ENCODE data around the gene SMIM32. TPM values are rescaled to one million over a fixed set of nuclear protein-coding genes. Genes with fewer than 3 reads are reported as not detected.

The SMIM32 gene
- total RNA-seq, 2 donors from 2014 or later = 0.15 to 0.20 TPM

DNA sequence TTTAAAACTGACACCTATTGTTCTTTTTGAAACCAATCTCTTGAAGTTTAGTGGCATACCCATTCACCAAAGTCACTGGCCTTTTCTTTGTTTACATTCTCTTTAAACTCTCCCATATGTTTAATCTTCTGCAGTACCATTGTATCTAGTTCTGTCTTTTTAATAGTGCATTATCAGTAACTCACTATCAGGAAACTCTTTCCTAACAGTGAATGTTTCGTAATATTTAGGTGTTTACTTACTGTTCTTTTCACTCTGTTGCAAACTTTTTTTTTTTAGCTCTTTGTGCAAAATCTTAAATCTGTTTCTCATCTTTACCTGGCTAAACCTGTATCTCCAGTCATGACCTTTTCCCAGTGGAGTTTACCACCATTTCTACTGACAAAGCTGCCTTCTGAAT lies 43.1 kb downstream of the SMIM32 start:
- Histone ChIP-seq H3K27ac (ENCODE audit: low read depth, low read length) (no peak overlapping the region), H3K9ac (ENCODE audit: extremely low read depth, low read length, poor library complexity, severe bottlenecking) (no peak overlapping the region), H3K4me1 (ENCODE audit: control insufficient read depth, insufficient read depth, low read length) (no peaks in the 10 kb centered on the region), H3K36me3 (ENCODE audit: control insufficient read depth, insufficient read depth, low read length) (peaks cover 46% of the 10 kb centered on the region), H3K27me3 (ENCODE audit: control insufficient read depth, insufficient read depth, low read length, poor library complexity, severe bottlenecking) (no peaks in the 10 kb centered on the region), H3K4me3 (ENCODE audit: low read length) (no peak overlapping the region), H3K9me3 (ENCODE audit: control insufficient read depth, low read length) (no peaks in the 10 kb centered on the region)
- 90 to 100% methylated on average over 1 of the region's 1 CpG for WGBS, 2 experiments (ENCODE audit: insufficient coverage in 1 of 2, insufficient read length in 1 of 2)
- TF ChIP-seq, protein P1, sequence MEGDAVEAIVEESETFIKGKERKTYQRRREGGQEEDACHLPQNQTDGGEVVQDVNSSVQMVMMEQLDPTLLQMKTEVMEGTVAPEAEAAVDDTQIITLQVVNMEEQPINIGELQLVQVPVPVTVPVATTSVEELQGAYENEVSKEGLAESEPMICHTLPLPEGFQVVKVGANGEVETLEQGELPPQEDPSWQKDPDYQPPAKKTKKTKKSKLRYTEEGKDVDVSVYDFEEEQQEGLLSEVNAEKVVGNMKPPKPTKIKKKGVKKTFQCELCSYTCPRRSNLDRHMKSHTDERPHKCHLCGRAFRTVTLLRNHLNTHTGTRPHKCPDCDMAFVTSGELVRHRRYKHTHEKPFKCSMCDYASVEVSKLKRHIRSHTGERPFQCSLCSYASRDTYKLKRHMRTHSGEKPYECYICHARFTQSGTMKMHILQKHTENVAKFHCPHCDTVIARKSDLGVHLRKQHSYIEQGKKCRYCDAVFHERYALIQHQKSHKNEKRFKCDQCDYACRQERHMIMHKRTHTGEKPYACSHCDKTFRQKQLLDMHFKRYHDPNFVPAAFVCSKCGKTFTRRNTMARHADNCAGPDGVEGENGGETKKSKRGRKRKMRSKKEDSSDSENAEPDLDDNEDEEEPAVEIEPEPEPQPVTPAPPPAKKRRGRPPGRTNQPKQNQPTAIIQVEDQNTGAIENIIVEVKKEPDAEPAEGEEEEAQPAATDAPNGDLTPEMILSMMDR (conservative IDR thresholded peaks at IDR 0.05) = no peak
- Mint-ChIP-seq H3K27ac (no peak overlapping the region), H3K4me1 (peaks cover 23% of the 10 kb centered on the region), H3K27me3 (ENCODE audit: insufficient read depth) (no peaks in the 10 kb centered on the region), H3K9me3 (no peaks in the 10 kb centered on the region), H3K4me3 (no peak overlapping the region), H3K36me3 (ENCODE audit: low read depth) (peaks cover 19% of the 10 kb centered on the region)
- DNase-seq = no peak

DNA sequence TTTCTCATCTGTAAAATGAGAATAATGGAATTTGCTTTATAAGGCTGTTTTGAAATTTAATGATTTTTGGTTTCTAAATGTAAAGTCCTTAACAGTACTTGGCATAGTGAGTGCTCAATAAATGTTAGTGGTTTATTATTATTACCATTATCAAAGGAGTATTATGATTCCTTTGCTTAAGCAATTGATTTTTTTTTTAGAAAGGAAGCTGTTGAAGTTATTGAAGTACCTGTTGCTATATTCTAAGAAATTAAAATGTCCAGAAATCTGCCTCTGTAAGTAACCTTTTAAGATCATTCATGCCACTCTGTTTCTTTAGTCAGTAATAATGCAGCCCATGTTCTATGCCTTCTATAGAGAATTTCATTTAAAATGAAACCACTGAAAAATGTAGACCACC lies 45.3 kb downstream of the SMIM32 start:
- TF ChIP-seq, protein P1 (conservative IDR thresholded peaks at IDR 0.05) = no peak
- no peak for DNase-seq
- Histone ChIP-seq H3K4me3 (ENCODE audit: low read length) (no peak overlapping the region), H3K9ac (ENCODE audit: extremely low read depth, low read length, poor library complexity, severe bottlenecking) (no peak overlapping the region), H3K27ac (ENCODE audit: low read depth, low read length) (no peak overlapping the region), H3K27me3 (ENCODE audit: control insufficient read depth, insufficient read depth, low read length, poor library complexity, severe bottlenecking) (no peaks in the 10 kb centered on the region), H3K4me1 (ENCODE audit: control insufficient read depth, insufficient read depth, low read length) (no peaks in the 10 kb centered on the region), H3K9me3 (ENCODE audit: control insufficient read depth, low read length) (no peaks in the 10 kb centered on the region), H3K36me3 (ENCODE audit: control insufficient read depth, insufficient read depth, low read length) (peaks cover 25% of the 10 kb centered on the region)
- H3K4me1 Mint-ChIP-seq = peaks cover 23% of the 10 kb centered on the region
- no peaks in the 10 kb centered on the region for H3K36me3 Mint-ChIP-seq (ENCODE audit: low read depth)
- H3K27ac Mint-ChIP-seq = no peak overlapping the region
- no peak overlapping the region for H3K4me3 Mint-ChIP-seq
- no peaks in the 10 kb centered on the region for H3K27me3 Mint-ChIP-seq (ENCODE audit: insufficient read depth)
- H3K9me3 Mint-ChIP-seq = no peaks in the 10 kb centered on the region

DNA sequence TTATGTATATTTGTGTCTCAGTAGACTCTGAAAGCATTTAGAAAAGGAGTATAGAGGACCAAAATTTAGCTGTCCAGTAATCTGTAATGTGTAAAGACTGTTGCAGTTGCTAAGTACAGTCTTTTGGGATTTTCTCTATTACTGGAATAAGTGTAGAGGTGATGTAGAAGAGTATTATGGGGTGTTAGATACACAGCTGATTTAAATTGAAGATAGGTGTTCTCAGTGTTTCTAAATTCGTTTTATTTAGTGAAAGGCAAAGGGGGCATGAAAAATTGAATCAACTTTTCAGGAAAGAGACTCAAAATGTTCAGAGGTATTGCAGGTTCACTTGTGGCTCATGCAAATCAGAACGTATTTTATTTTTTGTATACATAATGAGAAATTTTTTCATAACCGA lies 46.8 kb downstream of the SMIM32 start:
- no peak overlapping the region for H3K4me3 ChIP-seq (ENCODE audit: low read length)
- no peaks in the 10 kb centered on the region for H3K9me3 Mint-ChIP-seq
- no peak for DNase-seq
- H3K27me3 Mint-ChIP-seq (ENCODE audit: insufficient read depth) = no peaks in the 10 kb centered on the region
- H3K27ac Mint-ChIP-seq = no peak overlapping the region
- H3K4me1 Mint-ChIP-seq = peaks cover 22% of the 10 kb centered on the region
- no peak overlapping the region for H3K9ac ChIP-seq (ENCODE audit: extremely low read depth, low read length, poor library complexity, severe bottlenecking)
- no peaks in the 10 kb centered on the region for H3K36me3 Mint-ChIP-seq (ENCODE audit: low read depth)
- H3K9me3 ChIP-seq (ENCODE audit: control insufficient read depth, low read length) = no peaks in the 10 kb centered on the region
- H3K36me3 ChIP-seq (ENCODE audit: control insufficient read depth, insufficient read depth, low read length) = peaks cover 13% of the 10 kb centered on the region
- TF ChIP-seq, protein P1 (conservative IDR thresholded peaks at IDR 0.05) = no peak
- no peaks in the 10 kb centered on the region for H3K4me1 ChIP-seq (ENCODE audit: control insufficient read depth, insufficient read depth, low read length)
- H3K27me3 ChIP-seq (ENCODE audit: control insufficient read depth, insufficient read depth, low read length, poor library complexity, severe bottlenecking) = no peaks in the 10 kb centered on the region
- no peak overlapping the region for H3K4me3 Mint-ChIP-seq
- H3K27ac ChIP-seq (ENCODE audit: low read depth, low read length) = no peak overlapping the region
- 93 to 100% methylated on average over 1 to 3 of the region's 3 CpGs for WGBS, 2 experiments (ENCODE audit: insufficient coverage in 1 of 2, insufficient read length in 1 of 2)
